Measurements from ENCODE around the gene R3HDM1.
A peak's percentile ranks its signal among the peaks of the same experiment; 100 is the strongest.

Gene R3HDM1

DNA sequence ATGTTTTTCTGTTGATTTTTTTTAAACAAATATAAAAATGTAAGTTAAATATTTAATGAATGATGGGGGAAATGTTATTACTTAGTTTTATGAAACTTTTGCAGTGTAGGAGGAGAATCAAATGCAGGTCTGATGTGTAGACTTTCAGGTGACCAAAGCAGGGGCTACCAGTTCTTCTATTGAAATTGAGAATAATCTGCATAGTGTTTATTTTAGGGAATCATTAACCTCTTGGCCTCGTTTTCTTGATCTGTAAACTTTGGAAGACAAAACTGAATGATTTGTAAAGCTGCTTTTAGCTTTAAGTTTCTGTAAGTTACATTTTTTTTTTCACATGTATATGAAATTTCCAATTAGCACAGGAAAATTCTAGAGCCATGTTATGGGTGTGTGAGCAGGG is 99.2 kb downstream of the R3HDM1 start:
- H3K27ac ChIP-seq = peak overlapping the region; percentile 46
- TF ChIP-seq, protein P1, sequence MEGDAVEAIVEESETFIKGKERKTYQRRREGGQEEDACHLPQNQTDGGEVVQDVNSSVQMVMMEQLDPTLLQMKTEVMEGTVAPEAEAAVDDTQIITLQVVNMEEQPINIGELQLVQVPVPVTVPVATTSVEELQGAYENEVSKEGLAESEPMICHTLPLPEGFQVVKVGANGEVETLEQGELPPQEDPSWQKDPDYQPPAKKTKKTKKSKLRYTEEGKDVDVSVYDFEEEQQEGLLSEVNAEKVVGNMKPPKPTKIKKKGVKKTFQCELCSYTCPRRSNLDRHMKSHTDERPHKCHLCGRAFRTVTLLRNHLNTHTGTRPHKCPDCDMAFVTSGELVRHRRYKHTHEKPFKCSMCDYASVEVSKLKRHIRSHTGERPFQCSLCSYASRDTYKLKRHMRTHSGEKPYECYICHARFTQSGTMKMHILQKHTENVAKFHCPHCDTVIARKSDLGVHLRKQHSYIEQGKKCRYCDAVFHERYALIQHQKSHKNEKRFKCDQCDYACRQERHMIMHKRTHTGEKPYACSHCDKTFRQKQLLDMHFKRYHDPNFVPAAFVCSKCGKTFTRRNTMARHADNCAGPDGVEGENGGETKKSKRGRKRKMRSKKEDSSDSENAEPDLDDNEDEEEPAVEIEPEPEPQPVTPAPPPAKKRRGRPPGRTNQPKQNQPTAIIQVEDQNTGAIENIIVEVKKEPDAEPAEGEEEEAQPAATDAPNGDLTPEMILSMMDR (conservative IDR thresholded peaks at IDR 0.05) = no peak

DNA sequence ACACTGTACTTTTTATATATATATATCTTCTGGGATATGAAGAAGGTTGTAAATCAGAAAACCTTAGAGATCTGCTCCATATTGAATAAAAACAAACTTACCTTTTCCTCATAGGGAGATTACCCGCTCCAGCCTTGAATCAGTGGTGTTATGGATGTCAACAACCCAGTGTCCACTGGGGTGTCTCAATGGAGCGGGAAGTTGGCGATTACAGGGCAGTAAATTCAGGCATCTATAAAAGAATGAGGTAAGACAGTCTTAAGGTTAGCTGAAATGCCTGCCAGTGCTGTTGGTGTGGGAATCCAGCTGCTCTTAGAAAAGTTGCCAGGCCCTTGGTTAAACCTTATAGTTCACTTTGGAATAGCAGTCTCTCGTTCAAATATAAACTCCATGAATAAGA is 102.3 kb downstream of the R3HDM1 start:
- TF ChIP-seq, protein P1 (conservative IDR thresholded peaks at IDR 0.05) = no peak
- no peak overlapping the region for H3K27ac ChIP-seq

DNA sequence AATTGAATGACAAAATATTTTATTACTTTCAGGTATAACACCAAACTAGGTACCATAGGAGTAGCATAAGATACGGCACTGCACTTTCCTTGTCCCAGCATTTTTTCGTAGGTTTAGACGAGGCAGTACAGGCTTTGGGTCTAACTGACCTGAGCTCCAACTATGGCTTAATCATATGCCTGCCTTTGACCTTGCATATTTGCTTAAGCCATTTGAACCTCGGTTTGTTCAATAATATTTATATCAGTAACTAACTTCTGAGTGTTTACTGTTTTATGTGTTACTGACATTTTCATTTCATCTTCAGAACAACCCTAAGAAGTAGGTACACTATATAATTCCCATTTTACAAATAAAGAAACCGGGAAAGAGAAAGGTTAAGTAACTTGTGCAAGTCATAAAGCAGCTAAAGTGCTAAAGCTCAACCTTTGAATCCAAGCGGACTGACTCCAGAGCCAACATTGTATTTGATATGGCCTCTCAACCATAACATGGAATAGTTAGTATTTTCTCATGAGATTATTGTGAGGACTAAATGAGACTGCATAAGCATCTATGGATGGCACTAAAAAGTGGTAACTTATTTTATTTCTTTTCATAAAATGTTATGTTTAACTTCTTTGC is 104.0 kb downstream of the R3HDM1 start:
- no peak overlapping the region for H3K27ac ChIP-seq

DNA sequence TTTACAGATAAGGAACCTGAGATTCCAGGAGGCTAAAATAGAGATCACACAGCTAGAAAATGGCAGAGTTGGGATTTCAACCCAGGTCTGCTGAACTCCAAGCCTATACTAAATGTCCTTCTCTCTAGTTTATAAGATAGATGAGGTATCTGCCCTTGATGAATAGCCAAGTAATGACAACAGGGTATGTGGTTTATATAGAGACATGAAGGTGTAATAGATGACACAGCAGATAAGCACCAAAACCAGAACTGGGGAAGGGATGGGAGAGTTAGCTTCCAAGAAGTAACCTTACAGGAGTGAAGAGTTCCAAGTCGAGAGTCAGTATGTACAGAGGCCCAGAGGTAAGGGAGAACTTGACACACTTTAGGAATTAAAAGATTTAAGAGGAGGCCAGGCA is 105.7 kb downstream of the R3HDM1 start:
- H3K27ac ChIP-seq = no peak overlapping the region
- TF ChIP-seq, protein P1 (conservative IDR thresholded peaks at IDR 0.05) = no peak

More for the DNA sequence above, 104.0 kb downstream of the R3HDM1 start:
- TF ChIP-seq, protein P1 (conservative IDR thresholded peaks at IDR 0.05) = no peak

DNA sequence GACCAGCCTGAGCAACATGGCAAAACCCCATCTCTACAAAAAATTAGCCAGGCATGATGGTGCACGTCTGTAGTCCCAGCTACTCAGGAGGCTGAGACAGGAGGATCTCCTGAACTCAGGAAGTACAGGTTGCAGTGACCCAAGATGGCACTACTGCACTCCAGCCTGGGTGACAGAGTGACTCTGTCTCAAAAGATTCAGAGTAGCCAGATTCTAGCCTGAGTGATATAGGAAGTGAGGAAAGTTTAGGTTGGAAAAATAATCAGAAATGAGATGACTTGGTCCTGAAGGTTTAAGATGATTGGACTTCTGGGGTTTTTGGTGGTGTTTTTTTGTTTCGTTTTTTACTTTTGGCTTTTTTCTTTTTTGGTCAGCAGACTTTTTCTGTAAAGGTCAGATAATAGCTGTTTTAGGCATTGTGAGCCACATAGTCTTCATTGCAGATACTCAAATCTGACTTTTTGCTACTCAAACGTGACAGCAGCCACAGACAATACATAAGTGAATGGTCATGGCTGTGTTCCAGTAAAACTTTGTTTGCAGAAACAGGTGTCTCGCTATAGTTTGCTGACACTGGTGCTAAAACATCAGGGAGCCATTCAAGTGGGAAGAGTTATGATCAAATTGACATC is 106.3 kb downstream of the R3HDM1 start:
- TF ChIP-seq, protein P1 (conservative IDR thresholded peaks at IDR 0.05) = no peak
- no peak overlapping the region for H3K27ac ChIP-seq

DNA sequence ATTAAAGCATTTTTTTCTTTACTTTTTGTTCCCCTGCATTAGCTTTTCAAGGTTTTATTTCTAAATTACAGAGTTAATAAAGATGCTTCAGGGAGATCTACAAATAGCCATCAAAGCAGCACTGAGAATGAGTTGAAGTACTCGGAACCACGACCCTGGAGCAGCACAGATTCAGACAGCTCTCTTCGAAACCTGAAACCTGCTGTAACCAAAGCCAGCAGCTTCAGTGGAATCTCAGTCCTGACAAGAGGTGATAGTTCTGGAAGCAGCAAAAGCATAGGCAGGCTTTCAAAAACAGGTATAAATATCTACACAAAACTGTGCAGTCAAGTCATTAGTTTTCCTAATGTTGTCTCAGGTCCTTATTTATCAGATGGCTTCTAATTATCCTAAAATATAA is 107.5 kb downstream of the R3HDM1 start:
- no peak overlapping the region for H3K27ac ChIP-seq
- TF ChIP-seq, protein P1 (conservative IDR thresholded peaks at IDR 0.05) = no peak

DNA sequence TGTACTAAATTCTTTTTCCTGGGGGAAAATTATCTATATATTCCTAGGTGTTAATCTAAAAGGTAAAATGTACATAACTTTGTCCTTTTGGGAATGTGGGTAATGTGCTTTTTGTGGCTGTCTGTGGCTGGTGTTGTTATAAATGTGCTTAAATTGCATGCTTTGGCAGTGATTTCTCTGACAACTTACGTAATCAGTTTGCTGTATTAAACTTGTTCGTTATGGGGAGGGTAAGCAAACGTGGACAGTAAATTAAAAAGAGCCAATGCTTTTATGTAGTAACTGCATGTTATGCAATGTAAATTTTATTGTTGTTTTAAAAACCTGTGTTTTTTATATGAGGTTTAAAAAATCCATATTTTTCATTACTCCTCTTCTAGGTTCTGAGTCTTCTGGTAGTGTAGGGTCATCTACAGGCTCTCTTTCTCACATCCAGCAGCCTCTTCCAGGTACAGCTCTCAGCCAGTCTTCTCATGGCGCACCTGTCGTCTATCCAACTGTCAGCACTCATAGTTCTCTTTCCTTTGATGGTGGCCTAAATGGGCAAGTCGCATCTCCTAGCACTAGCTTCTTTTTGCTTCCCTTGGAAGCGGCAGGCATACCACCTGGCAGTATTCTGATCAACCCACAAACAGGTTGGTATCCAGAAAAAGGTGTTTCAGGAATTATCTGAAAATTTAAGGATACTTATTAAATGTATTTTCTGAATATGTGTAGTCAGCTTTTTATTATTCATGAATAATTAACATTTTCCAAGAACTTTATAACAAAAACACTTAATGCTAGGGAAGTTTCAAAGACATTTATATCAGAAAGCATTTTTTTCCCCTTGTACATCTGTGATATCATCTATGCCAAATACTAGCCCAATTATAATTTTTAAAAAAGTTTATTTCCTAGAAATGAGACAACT is 110.1 kb downstream of the R3HDM1 start:
- TF ChIP-seq, protein P1 (conservative IDR thresholded peaks at IDR 0.05) = no peak
- H3K27ac ChIP-seq = no peak overlapping the region
